Amniotic stem cell (primary cell): ENCODE results near the gene DMAC2L.

Experiments
- DNase-seq: peaks from one replicate; lab custom pipeline; 2025; lab: John Stamatoyannopoulos, UW

DMAC2L gene

DNA sequence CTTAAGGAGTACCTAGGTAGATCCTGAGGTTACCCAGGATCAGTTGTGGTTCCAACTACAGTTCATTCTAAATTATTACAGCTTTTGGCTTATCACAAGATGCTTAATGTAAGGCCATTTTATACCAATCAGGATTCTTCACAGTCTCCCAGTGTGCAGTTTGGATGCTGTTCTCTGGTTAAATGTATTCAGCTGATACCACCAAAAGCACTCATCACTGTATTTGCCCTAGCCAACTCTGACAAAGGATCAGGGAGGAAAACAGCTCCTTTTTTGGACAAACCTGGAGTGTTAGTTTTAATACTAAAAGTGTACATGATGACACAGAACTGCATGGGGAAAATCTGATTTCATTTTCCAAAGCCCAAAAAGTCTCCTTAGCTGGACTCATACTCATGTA, 19.5 kb downstream of the DMAC2L start:
- DNase-seq = no peak

DNA sequence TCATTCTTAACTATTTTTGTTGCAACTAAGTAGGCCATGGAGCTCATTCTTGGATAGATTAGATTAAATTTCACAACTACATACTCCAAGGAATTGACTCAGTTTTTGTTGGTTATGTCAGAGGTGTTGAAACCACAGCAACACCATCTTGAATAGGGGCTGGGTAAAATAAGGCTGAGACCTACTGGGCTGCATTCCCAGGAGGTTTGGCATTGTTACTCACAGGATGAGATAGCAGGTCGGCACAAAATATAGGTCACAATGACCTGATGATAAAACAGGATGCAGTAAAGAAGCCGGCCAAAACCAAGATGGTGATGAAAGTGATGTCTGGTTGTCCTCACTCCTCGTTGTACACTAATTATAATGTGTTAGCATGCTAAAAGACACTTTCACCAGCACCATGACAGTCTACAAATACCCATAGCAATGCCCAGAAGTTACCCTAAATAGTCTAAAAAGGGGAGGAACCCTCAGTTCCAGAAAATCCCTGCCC, 20.9 kb downstream of the DMAC2L start:
- no peak for DNase-seq

DNA sequence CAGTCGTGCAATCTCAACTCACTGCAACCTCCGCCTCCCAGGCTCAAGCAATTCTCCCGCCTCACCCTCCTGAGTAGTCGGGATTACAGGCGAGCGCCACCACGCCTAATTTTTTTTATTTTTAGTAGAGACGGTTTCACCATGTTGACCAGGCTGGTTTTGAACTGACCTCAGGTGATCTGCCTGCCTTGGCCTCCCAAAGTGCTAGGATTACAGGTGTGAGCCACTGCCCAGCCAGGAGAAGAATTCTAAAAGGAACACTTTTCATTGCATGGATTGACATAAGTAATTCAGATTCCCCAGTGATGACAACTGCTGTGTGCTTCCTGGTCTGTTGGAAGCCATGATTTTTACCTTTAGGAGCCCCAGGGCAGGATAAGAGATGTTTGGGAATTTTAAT, 22.1 kb downstream of the DMAC2L start:
- DNase-seq = no peak

DNA sequence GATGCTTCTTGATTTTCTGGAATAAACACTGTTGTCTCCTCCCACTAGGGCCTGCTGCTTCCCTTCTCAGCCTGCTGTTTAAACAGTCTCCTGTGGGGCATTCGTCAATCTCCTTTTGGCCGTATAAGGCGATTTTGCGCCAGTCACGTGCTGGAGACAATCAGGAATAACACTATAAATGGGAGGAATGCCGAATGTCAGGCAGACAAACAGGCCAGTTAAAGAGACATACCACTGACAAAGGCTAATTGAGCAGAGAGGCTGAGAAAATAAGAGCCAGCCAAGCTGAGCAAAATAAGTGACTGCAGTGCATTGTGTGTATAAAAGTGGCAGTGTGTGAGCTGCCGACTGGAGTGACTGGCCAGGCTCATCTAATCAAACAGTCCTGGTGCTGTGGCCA, 23.3 kb downstream of the DMAC2L start:
- DNase-seq = no peak

DNA sequence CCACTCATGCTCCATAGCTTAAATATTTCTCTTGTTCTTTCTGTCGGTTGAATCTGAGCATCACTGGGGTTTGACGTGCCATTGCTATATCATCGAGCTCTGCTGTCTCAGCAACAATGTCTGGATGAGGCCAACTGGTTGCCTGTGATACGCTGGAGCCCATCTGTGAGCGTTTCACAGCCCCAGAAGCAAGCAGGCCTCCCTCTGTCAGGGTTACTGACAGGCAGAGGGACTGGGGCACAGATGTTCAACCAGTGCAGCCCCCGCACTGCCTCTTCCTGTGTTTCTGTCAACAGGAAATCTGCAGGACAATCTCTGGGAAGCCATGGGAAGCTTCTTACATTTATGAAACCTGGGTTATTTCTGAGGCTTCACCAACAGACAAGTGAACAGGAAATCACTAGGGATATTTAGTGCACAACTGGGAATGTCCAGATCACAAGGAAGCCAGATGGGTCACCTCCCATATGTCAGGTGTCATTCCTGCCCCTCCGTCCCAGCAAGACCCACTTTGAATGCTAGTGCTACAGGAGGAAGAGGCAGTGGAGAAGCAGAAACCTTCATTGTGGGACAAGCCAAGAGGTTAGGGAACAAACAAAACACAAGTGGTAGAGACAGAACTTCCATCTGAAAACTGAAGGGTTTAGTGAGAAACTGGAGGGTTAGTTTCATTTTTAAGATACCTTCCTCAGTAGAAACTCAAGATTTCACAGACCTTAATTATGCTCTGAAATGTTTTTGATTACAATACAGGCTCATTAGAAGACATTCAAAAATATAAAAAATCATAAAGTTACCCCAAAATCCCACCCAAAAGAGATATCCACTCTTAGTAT, 24.1 kb downstream of the DMAC2L start:
- no peak for DNase-seq

DNA sequence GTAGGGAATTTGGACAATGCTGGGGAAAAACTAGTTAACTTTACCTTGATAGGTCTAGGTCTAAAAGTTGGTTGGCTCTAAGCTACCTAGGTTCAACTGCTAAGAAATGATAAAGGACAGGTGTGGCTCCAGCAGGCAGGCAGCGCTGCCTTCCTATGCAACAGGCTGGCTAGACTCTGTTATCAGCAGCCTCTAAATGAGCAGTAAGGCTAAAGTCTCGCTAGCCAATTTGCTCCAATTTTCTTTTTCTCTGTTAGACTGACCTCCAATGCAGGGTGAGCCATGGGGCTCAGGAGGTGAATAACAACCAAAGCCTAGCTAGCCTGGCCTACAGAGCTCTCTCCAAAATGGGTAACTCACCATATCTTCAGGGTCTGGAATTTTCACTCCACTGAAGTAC, 26.5 kb downstream of the DMAC2L start:
- no peak for DNase-seq

DNA sequence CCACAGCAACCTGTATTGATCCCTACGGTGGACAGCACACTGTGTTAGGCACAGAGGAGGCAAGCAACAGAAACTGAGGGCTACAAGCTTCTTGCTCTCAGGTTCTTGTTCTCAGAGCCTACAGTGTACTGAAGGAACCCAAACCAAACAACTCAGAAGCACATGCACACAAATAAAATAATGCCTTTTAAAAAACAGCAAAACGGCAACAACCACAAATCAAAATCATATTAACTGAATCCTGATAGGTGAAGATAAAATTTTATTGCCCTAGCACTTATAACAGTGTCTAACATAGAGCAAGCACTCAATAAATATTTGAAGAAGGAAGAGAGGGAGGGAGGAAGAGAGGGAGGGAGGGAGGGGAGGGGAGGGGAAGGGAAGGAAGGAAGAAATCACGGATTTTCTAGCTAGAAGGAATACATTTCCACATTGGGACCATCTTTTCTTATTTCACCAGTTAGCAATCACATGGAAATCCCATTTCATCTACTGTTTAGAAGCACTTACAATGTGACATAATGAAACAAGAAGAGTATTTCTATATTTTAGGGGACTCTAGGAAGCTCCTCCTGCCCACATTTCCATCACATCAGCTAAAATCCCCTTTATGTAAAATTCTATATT, 27.2 kb downstream of the DMAC2L start:
- DNase-seq = no peak

DNA sequence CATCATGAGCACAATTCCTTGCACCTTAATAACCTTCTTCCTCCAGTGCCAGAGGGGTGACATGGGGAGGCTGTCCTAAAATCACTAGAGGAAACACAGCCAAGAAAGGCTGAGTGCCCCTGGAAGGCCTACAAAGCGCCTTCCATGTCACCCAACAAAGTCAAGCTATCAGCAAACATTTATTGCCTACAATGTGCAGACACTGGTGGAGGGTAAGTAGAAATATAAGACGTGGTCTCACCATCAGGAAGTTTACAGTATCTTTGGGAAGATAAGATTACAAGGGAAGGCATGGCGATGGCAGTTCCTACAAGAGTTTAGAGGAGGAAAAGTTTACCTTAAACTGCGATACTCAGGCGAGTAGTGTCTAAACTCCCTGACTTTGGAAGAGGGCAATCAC, 27.9 kb downstream of the DMAC2L start:
- DNase-seq = no peak

DNA sequence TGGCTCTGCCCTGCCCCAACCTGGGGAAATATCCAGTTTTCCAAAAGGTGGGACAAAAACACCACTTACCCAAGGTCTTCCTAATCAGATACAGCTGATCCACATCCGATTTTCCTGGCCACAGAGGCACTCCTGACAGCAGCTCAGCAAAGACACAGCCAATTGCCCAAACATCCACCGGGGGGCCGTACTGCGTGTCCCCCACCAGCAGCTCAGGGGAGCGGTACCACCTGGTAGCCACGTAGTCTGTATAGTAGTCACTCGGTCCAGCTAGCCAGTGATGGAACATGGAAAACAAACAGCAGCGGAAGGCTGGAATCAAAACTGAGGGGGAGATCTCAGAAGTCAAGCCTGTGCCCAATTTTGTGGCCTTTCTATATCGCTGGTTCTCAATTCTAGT, 28.8 kb downstream of the DMAC2L start:
- DNase-seq = no peak

DNA sequence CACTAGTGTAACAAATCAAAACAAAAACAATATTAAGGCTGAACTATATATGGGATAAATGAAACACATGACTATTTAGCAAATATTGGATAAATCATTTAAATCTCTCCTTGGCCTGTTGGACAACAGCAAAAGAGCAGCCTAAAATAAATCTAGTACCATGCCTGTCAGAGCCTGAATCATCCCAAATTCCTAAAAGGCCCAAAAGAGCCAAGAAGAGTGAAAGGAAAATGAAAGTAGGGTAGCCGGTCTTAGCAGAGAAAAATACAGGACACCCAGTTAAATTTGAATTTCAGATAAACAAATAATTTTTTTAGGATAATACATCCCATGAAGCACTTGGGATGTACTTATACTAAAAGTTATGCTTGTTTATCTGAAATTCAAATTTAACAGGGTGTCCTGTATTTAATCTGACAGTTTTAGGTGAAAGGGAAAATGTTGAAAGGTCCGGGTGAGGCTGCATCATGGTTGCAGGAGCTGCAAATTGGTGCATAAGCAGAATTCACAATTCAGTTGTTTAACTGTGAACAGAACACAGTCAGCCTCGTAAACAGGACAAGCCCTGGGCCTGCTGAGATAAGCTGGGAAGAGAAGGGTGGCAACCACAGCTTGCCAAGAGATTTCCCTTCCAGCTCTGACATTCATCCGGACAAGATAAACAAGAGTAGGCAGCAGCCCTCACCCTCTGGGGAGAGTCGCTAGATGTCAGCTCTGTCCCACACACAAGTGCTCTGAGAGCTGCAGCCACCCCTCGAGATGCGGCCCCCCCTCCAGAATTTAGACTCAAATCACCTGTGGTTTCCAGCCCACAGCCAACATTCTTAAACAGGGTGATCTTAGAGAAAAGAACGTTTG, 30.3 kb downstream of the DMAC2L start:
- no peak for DNase-seq

DNA sequence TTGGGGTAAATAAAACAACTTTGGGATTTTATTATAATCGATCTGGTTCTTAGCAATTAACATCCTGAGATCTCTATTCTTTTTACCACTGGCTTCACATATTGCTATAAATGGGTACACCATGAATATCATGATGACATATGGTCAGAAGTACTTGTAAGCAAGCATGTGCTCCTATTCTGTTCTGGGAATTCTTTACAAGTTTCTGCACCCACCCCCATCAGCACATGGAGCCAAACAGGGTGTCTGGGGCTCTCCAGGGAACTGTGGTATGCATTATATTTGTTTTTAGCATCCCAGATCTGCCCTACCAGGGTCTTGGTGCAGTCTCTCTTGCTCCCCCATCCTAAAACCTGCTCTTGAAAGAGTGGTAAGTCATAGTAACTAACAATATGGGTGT, 31.3 kb downstream of the DMAC2L start:
- DNase-seq = no peak

DNA sequence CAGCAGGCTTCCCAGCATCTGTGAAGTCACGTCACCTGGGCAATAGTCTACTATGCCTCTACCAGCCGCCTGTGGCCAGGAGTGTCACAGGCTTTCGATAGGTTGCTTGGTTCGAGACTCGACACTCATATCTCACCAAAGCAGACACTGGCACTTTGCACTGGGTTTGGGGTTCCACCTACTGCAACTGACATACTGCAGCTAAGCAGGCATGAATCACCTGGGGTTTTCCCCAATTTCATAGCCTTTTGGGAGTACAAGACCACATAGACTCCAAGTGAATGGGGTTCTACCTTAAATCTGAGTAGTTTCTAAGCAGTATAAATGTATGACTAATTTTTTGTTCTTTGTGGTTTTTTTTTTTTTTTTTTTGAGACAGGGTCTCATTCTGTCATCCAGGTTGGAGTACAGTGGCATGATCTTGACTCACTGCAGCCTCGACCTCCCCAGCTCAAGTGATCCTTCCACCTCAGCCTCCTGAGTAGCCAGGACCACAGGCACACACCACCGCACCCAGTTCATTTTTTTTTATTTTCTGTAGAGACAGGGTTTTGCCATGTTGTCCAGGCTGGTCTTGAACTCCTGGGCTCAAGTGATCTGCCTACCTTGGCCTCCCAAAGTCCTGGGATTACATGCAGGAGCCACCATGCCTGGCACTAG, 32.1 kb downstream of the DMAC2L start:
- DNase-seq = no peak

DNA sequence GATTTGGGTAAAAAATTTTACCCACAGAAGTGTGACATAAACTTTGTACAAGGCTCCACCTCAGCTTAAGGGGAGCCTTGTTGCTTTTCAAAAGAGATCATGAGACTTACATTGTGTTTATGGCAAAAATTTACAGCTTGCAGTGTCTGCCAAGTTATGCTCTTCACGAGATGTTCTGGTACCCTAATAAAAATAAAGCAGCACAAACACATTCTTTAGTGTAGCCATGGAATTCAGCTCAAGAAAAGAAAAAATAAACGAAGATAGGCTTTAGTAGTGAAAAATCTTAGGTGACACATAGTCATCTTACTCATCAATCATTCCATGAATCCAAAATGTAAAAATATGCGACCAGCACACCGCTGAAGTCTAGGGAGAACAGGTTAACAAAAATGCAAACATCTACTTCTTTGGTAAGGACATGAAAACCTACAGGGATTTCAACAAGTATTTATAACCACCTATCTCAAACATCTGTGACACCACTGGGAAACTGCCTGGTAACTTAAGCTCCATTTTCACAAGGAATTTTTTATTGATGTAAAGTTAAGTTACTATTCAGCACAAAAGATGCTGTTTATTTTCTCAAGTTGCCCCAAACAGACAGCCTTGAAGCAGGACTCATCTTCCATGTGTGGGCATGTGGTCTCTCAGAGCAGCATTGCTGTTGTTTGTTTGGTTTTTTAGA, 32.9 kb downstream of the DMAC2L start:
- DNase-seq = no peak

DNA sequence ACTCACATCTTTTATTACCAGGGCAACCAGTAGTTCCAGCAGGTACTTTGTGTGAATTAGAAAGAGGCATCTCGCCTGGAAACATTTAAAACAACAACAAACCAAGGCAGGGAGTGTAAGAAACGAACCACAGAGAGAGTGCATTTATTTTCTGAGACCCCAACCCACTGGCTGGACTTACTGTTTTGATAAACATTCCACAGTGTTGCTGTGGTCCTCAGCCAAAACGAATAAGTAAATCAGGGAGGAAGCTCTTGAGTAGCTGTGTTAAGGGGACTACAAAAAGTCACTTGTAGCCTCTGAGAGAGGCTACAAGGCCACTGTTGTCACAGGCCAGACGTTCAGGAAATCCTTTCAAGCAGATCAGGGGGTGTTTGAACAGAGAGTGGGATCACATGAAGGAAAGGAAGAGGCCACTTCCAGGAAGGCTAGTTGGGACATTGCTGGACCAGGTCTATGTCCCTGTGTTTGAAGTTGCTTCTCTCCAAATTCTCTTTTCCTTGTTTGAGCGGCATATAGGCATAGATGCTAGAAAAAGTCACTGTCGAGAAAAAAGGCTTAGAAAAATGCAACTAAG, 33.8 kb downstream of the DMAC2L start:
- DNase-seq = no peak

DNA sequence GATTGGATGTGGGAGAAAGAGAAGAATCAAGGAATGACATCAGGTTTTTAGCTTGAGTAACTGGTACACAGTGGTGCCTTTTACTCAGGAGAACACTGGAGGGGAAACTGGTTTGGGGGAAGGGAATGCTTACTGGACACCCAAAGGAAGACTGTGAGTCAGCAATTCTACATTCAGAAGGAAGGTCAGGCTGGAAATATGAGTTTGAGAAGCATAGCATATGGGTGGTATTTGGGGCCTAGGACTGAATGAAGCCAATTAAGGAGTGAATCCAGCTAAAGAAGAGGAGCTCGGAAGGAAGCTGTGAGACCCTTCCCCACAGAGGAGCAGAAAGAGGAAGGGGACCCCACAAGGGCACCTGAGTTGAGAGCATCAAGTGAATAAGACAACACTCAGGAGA, 35.4 kb downstream of the DMAC2L start:
- DNase-seq = no peak

DNA sequence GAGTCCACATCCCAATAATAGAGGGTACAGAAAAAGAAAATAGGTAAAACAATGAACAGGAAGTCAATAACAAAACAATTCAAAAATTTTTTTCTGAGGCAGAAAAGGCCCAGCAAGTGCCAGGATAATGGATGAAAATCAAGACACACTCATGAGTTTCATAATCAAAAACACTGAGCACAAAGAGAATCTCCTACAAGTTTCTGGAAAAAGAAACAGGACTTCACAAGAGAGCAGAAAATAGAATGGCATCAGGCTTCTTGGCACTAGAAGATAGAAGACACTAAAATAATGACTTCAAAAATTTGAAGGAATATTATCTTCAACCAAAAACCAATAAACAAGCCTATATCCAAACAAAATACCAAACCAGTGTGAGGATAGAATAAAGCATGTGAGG, 36.8 kb downstream of the DMAC2L start:
- DNase-seq = no peak

DNA sequence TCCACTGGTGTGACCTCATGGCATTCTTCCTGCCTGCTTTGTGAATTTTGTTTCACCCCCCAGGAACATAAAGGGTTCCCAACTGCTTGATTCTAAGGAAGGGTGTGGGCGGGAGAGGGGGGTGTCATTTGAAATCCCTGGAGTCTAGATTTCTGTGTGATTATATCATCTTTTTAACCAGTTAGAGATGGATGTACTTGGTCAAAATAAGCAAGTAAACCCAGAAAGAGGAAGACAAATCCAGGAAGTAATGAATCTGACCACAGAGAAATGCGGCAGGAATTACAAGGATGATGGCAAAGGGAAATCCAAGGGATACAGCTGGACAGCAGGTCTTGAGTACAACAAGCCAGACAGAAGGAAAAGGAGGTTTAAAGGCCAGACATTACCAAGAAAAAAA, 38.9 kb downstream of the DMAC2L start:
- no peak for DNase-seq

DNA sequence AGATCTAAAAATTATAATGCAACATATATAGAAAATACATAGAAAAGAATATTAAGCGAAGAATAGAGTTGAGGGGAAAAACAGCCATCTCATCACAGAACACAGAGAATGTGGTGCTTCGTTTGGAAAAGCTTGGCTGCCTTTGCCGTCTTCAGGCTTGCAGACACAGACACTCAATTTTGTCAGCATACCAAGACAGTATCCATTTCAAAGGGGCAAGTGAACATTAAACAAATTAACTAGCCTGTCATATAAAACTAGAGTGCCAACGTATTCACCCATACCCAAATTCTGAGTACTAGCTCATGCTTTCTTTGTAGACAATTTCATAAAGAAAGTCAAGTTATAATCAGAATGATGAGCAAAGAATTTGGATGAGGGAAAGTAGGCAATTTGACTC, 40.5 kb downstream of the DMAC2L start:
- DNase-seq = no peak

DNA sequence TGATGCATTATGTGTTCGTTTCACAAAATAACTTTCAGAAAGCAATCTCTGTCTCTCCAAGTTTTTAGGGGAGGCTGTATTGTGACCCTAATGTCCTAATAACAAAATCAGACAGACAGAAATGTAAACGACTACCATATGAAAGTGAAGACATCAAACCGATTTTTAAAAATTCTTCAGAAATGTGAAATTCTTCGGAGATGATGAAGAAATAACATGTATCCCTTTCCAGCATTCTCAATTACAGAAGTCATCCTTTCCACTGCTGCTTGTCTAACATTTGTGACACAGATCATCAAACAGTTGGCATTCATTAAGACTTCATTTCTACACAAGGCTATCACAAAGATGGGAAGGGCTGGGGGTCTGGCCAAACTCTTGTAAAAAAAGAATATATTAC, 41.0 kb downstream of the DMAC2L start:
- DNase-seq = no peak

DNA sequence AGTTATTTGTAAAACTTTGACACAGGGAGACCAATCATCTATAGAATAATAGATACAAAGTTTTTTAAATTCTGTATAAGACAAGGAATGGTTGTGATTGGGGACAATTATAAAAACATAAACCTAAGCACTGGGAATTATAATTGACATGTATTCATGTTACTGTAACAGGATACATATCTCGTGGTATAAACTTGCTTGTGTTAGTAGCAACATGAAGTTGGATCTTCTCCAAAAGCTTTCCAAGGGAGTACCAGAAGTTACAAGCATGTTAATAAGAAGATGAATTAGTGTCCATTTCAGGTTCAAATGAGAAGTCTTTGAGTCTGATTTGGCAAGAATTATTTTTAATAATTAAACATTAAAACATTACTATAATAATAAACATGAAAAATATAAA, 42.4 kb downstream of the DMAC2L start:
- DNase-seq = no peak

DNA sequence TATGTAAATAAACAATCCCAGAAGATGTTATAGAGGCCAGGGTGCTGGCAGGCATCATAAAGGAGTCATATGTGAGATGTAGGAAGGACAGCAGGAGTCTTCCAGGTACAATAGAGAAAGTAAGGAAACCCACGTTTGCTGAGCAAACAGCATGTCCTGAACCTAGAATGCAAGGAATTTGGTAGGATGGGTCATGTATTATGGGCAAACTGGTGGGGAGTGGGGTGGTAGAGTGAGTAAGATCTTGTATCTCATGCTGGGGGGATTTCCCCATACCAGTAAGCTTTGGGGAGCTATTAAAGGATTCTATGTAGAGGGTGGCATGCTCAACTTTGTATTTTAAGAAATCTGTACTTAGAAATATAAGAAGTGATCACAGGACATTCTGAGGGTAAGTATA, 43.6 kb downstream of the DMAC2L start:
- no peak for DNase-seq
